D341Med (cell line): ENCODE results near the gene PHF19.

ENCODE experiments used
- DNase-seq: peaks from one replicate; pipeline ENCODE4 v3.0.0; 2012; ENCODE audit warnings: low spot score

Gene PHF19

DNA sequence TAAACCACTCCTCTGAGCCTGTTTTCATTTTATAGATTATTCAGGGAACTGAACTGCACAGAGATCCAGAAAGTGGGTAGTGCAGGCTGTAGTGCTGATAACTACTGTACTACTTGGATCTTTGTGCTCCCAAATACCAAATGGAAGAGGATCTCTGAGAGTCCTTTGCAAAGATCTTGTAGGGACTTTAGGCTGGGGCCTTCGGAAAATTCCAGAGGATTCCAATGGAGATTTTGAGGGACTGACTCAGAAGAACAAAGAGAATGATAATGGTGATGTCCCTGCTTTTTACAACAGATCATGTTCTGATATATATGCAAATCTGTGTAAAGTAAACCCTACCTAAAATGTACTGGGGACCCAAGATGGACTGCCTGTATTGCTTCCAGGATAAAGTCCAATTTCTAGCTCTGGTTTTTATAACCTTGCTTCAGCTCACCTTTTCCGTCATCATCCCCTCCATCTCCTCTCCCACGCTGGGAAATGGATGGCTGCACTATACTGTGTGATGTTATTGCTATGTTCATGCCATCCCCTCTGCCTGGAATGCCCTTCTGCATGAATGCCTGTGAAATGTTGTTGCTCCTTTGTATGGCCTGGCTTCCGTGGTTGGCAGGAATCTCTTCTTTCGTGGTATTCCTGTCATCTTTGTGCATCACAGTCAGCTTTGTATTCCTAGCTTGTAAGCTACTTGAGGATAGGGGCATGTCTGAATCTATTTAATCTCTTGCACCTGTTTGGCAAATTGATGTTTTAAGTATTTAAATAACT lies 24.6 kb downstream of the PHF19 start:
- DNase-seq, result no peak

DNA sequence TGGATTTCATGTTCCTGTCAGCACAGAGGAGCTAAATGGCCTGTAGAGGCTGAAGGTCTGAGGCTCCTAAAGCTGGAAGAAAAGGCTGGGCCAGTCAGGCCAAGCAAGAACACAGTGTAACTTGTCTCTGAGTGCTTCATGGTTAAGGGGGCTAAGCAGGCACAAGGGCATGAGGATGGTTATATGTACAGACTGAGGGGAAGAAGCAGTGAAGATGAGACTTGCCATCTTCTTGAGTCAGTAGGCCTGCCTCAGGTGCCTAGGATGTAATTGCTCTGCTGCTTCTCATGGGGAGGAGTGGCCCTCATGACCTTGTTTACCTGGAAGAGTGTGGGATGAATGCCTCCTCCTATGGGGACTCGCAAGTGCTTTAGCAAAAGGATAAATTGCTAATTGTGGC lies 25.5 kb downstream of the PHF19 start:
- DNase-seq, result no peak

DNA sequence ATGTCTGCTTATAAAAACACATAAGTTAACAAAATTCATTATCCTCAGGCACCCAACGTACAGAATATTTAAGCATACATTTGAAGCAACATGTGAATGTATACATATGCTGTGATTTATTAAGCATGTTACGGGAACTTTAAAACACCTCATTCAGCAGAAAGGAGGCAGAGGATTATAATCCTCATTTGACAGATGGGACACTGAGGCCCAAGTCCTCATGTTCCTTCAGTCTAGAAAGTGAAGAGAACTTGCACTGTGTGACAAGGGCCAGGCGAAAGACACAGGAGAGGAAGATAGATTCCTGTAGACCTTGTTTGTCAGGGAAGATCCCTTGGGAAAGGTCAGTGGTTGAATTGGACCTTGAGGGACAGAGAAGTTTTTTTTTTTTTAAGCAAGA lies 26.7 kb downstream of the PHF19 start:
- DNase-seq, result no peak

DNA sequence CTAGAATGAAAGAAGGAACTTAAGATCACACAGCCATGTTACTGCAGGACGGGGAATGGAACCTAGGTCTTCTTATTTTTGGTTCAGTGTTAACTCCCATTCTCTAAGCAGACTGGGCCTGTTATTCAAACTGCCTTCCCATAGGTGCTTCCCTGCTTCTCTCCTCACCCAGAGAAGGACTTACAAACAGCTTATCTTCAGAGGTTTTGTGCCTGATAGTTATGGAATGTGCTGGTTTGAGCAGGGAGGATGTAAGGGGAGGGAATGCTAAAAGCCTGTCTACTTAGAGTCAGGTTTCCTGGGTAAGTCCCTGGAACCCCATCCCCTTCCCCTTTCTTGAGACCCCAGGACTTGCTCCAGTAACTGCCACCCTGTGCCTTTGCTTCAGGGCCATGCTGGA lies 30.1 kb downstream of the PHF19 start:
- no peak for DNase-seq

DNA sequence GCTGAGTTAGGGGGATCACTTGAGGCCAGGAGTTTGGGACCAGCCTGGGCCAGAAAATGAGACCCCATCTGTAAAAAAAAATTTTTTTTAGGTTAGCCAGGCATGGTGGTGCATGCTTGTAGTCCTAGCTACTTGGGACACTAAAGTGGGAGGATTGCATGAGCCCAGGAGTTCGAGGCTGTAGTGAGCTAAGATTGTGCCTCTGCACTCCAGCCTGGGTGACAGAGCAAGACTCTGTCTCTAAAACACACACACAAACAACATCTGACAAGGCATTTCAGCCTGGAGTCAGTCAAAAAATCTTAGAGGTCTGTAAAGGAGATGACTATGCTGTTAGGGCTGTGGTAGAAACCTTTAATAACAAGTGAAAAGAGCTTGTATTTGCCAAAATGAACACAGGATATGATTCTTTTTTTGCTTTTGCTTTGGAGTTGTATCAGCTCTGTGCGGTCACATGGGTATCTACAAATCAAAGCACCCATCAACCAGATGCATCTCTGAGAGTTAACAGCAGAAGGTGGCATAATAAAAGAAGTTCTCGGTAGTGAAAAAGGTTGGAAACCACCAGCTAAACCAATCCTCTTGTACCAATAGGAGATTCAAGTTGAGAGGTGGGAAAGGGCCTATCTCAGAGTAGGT lies 30.6 kb downstream of the PHF19 start:
- DNase-seq, result no peak

DNA sequence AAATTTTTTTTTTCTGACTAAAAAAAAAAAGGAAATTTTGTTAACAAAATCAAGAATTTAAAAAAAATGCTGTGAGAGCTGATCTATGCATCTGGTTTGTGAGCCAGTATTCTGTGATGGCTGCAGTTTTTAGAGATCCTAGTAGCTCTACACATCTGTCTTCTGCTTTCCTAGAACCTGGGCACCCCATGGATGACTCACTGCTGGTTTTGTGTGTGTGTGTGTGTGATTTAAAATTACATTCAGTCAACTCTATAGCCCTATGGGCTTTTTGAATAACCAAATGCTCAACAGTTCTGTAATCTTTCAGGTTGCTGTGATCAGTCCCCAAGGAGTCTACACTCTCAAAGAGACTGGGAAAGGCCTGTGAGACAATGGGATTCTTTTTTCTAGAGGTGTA lies 31.7 kb downstream of the PHF19 start:
- DNase-seq, result no peak

DNA sequence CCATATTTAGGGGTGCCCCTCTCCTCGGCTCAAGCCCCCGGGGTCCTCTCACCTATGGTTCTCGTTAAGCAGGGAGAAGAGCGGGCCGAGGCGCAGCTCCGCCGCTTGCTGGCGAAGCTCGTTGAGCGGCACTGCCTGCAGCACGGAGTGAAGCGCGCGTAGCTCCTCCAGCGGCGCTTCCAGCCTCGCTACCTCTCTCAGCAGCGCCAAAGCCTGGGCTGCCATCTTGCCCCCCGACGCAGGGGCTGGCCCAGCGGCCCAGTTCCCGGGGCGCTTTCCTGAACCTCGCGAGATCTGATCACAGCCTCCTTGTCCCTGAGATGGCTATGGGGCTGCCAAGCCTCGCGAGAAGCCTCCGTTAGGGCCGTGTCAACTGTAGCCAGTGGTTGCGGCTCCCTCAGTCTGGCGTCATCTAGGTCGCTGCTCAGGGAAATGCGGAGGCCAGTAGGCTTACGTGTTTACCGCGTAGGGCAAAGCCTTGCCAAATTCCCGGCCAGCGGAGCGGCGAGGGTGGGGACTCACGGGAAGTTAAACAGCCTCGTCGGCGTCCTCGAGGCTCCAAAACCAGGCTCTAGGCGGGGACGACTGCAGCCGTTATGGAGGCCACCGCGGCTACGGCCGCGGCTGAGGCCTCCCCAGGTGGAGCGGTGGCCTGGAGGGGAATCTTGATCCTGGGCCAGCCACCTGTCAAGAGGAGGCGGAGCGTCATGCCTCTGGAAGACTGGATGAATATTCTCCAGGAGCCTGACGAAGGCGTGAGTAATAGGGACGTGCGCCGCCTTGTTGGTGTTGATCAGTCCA lies 34.1 kb downstream of the PHF19 start, which contains the start of gene PSMD5:
TSS of gene PSMD5 (minus strand) at position 238 of the 801 bp plus-strand sequence. CDS start at position 225, 13 bp downstream.
- DNase-seq, result peak; percentile 97

DNA sequence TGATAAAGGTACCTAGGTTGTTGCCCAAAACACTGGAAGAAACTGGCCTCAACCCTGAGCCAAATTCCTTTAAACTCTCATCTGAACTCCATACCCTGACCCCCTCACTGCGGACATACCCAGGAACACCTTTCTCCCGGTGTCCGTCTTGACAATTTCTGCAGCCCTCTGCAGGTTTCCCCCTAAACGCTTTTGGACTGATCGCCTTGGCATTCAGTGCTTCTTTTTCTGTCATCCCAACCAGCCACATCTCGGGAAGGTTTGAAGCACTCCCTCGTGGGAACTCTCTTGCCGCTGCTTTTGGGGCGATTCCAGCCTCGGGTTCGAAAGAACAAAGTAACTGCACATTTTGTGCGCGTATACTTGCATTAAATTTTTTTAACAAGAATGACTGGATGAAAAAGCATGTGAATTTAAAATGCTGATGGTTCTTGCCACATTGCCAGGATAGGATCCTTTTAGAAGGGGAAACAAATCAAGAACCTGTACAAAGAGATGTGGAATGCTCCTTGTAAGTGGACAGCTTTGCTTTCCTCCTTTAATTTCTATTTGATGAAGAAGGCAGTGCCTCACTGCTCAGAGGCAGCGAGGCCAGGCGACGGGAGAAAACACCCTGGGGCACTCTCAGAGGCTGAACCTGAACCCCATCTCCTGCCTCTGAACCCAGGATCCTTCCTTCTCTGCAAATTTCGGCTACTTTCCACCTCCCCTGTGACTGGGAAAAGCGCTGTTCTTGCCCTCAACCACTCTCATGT lies 34.9 kb downstream of the PHF19 start:
- DNase-seq, result no peak

DNA sequence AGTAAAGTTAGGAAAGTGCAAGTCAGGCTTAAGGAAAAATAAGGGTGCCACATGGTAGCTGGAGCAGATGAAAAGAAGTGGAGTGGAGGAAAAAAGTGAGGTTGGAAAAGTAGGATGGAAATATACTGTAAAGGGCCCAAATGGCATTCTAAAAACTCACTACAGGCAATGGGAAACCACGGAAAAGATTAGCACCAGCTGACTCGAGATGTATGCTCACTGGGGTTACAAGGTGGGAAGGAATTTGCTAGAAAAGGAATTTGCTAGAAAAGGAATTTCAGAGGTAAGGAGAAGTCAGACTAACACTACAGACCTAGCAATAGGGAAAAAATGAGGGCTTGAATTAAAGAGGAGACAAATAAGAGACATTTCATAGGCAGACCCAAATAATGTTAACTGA lies 37.8 kb downstream of the PHF19 start:
- DNase-seq, result no peak

DNA sequence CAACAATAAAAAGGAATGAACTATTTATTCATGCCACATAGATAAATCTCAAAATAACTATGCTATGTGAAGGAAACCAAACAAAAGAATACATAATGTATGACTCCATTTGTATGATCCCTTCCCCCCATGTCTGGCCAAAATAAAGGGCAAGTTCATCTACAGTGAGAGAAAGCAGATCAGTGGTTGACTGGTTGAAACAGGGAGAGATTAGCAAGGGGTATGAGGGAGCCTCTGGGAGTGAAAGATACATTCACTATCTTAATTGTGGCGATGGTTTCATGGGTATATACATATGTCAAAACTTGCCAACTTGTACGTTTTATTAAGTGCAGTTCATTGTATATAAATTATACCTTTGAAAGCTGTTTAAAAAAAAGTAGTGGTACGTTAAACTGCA lies 39.1 kb downstream of the PHF19 start:
- no peak for DNase-seq

DNA sequence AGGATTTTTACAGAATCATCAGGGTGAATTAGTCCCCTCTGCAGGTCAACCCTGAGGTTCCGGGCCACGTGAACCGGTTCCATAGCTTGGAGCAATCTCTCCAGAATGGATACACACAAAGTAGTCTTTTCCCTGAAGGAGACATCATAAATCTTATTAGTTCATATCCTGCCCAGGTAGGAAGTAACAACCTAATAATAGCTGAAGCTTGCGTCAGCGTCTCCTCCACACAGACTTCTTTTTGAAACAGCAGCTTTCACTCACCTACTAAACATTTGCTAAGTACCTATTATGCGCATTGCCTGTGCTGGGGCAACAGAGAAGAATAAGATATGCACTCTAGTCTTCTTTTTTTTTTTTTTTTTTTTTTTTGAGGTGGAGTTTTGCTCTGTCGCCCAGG lies 43.7 kb downstream of the PHF19 start:
- DNase-seq, result no peak

DNA sequence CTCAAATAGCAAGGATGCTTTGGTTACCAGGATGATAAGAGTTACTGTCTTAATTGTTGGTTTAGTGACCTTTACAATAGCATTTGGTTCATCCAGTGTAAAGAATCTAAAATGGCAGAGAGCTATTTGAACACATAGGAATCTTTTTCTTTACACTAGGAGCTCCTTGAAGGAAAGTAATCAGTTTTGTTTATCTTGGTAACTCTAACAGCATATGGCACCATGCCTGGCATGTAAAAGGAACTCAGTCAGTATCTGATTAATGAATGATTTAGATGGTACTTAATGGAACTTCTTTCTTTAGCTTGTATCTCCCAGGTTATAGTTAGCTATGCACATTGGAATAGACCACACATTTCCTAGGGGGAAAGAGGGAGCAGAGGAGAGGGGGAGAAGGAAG lies 44.2 kb downstream of the PHF19 start:
- no peak for DNase-seq

DNA sequence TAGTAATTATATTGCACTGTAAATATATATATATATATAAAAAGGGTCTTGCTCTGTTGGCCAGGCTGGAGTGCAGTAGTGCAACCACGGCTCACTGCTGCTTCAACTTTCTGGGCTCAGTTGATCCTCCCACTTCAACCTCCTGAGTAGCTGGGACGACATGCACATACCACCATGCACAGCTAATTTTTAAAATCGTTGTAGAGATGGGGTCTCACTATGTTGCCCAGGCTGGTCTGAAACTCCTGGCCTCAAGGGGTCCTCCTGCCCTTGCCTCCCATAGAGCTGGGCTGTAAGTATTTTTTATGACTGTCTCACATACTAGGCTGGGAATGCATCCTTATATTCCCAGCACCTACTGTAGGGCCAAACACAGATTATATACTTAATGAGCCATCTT lies 46.1 kb downstream of the PHF19 start:
- no peak for DNase-seq

DNA sequence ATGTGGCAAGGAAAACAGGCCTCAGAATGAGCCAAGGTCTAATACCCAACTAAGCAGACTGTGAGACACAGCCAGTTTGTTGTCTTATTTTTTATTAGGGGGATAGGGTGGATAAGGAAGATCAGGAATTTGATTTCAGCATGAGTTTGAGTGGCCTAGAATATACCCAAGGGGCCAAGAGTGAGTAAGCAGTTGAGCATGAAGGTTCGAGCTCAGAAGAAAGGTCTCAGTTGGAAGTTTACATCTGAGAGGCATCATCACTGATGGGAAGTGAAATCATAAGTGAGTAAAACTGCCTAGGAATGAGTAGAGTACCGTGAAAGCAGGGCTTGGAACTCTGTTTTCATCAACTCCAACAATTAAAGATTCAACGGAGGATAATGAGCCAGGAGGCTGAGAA lies 46.8 kb downstream of the PHF19 start:
- DNase-seq, result no peak

DNA sequence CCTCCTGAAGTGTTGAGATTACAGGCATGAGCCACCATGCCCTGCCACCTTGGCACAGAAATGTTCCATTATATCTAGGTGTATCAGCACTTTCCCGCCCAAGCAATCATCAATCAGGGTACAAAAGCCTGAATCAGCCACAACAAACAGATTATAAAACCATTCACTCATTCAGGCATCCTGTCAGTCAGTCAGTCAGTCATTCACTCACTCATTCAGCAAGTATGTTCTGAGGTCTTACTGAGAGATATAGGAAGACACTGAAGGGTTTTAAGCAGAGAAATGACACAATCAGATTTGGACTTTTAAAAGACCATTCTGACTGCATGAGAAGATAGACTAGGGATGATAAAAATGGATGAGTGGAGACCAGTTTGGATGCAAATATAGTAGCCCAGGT lies 47.3 kb downstream of the PHF19 start:
- DNase-seq, result no peak

DNA sequence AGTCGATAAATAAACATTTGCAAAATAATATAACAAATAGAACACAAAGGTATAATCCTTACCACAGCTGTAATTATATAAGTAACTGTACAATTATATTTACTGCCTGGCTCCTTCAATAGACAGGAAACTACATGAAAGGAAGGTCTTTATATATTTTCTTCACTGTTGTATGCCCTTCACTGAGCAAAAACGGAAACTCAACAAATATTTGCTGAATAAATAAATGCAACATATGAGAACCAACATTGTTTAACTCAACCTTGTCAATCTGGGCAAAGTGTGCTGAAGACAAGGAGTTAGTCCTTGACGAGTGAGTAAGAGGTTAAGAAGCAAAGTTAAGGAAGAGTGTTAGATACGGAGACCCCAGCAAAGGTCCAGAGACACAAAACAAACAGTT lies 56.9 kb downstream of the PHF19 start:
- no peak for DNase-seq

DNA sequence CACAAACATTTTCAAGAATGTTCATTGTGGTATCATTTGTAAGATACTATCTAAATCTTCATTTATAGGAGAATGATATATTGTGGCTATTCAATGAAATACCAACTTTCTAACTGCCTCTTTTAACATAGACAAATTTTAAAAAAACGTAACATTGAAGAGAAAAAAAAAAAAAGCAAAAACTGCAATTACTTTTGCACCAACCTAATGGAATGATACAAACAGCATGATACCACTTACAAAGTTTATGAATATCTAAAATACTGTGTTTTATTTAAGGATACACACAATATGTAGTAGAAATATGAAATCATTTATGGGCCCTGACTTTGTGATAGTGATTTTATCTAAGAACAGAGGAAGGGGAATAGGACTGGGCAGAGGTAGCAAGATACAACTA lies 58.4 kb downstream of the PHF19 start:
- no peak for DNase-seq

DNA sequence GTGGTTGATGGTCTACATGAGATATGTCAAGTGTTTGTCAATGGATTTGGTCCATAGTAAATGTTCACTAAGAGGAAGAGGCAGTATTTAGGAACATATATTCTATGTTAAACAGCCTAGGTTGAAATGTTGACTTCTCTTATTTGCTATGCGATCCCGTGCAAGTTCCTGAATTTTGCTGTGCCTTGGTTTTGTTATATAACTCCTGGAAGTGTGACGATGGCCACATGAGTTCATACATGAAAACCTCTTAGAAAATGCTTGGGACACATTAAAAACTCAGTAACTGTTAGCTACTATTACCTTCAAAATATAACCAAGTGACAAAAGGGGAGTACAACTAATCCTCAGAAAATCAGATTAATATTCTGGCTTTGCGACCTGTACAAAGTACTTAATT lies 61.9 kb downstream of the PHF19 start:
- no peak for DNase-seq

DNA sequence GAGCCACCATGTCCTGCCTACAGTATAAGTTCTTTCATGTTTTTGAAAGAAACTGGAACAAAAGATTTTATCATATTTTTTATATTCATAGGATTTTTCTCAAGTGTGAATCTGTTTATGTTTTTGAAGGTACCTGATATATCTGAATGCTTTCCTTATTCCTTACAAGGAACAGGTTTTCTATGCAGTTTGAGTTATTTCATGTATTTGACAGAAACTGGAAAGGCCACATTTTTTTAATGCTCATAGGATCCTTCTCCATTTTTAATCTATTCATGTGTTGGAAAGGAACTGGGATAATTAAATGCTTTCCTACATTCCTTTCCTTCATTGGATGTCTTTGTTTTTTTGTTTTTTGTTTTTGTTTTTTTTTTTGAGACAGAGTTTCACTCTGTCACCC lies 68.1 kb downstream of the PHF19 start:
- DNase-seq, result no peak

DNA sequence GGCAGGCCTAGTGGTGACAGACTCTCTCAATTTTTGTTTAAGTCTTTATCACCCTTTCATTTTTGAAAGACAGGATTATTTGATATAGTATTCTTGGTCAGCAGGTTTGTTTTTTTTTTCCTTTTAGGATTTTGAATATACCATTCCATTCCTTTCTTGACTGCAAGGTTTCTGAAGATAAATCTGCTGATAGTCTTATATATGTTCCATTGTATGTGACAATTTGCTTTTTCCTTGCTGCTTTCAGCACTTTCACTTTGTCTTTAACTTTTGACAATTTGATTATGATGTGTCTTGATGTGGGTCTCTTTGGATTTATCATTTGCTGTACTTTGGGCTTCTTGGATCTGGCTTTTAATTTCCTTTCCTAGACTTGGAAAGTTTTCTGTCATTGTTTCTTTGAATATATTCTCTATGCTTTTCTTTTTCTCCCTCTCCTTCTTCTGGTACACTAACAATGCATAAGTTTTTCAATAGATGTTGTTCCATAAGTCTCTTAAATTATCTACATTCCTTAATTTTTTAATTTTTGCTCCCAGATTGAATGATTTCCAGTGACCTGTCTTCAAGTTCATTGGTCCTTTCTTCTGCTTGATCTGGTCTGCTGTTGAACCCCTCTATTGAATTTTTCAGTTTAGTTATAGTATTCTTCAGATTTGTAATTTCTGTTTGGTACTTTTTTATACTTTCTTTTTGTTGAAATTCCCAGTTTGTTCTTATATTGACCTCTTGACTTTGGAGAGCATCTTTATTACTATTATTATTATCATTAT lies 69.2 kb downstream of the PHF19 start:
- no peak for DNase-seq
